ENCODE results near the gene GPR85.

The GPR85 gene

GRCh38 chr7:113113912-113114311 lies 27.3 kb upstream of the GPR85 start:
- DNase-seq = peak; percentile 67
- Histone ChIP-seq H3K27me3 (replicated peaks; ENCODE audit: insufficient read depth, low read length) (no peaks in the 10 kb centered on the region), H3F3A (ENCODE audit: insufficient read depth, low read length) (peaks cover 5% of the 10 kb centered on the region; the same call in 1 of the 2 replicates), H3K9ac (ENCODE audit: low read length) (no peak overlapping the region), H3K4me1 (ENCODE audit: low read length) (peaks cover 23% of the 10 kb centered on the region), H3K4me2 (ENCODE audit: low read depth, low read length) (no peak overlapping the region), H3K4me3 (ENCODE audit: low read length) (no peak overlapping the region), H3K36me3 (replicated peaks; ENCODE audit: insufficient read depth, low read length) (no peaks in the 10 kb centered on the region), H4K20me1 (ENCODE audit: insufficient read depth, low read length) (no peaks in the 10 kb centered on the region), H3K9me2 (replicated peaks; ENCODE audit: insufficient read depth, low read length) (no peaks in the 10 kb centered on the region), H3K9me3 (replicated peaks; ENCODE audit: insufficient read depth, low read length) (no peaks in the 10 kb centered on the region), H2AFZ (ENCODE audit: low read length) (no peak overlapping the region), H3K79me2 (ENCODE audit: low read length) (0 out of 2 replicates have a peak, but pooled peaks cover 4% of the 10 kb centered on the region), H3K27ac (ENCODE audit: low read length) (no peak overlapping the region)
- TF ChIP-seq CTCF (IDR thresholded peaks at IDR 0.05; ENCODE audit: low read length) (peak; percentile 79), EZH2 (optimal IDR thresholded peaks at IDR 0.05; ENCODE audit: low read depth, low read length) (no peak)

- H3K36me3 ChIP-seq (replicated peaks; ENCODE audit: insufficient read depth, low read length) = no peaks in the 10 kb centered on the region
- H3K9me2 ChIP-seq (replicated peaks; ENCODE audit: insufficient read depth, low read length) = no peaks in the 10 kb centered on the region
- H2AFZ ChIP-seq (ENCODE audit: low read length) = no peak overlapping the region
- H3K79me2 ChIP-seq (ENCODE audit: low read length) = no peaks in the 10 kb centered on the region
- no peak for TF ChIP-seq EZH2 (optimal IDR thresholded peaks at IDR 0.05; ENCODE audit: low read depth, low read length)
- TF ChIP-seq EZH2phosphoT487 (IDR thresholded peaks at IDR 0.05; ENCODE audit: low read length) = no peak
- no peak for TF ChIP-seq CTCF (IDR thresholded peaks at IDR 0.05; ENCODE audit: low read length)
- H3K27ac ChIP-seq (ENCODE audit: low read length) = no peak overlapping the region
- no peak overlapping the region for H3K4me3 ChIP-seq (ENCODE audit: low read length)
- DNase-seq = no peak
- no peaks in the 10 kb centered on the region for H3K27me3 ChIP-seq (replicated peaks; ENCODE audit: insufficient read depth, low read length)
- no peak overlapping the region for H3K9ac ChIP-seq (ENCODE audit: low read length)
- H4K20me1 ChIP-seq (ENCODE audit: insufficient read depth, low read length) = no peaks in the 10 kb centered on the region
- peaks cover 15% of the 10 kb centered on the region for H3K4me1 ChIP-seq (ENCODE audit: low read length)
- no peaks in the 10 kb centered on the region for H3K9me3 ChIP-seq (replicated peaks; ENCODE audit: insufficient read depth, low read length)
- peaks cover 5% of the 10 kb centered on the region; the same call in 1 of the 2 replicates for H3F3A ChIP-seq (ENCODE audit: insufficient read depth, low read length)
- H3K4me2 ChIP-seq (ENCODE audit: low read depth, low read length) = no peak overlapping the region
Measured at GRCh38 chr7:113109718-113110117, 23.1 kb upstream of the GPR85 start.

GRCh38 chr7:113100121-113100603 lies 13.5 kb upstream of the GPR85 start:
- Histone ChIP-seq H3K4me3 (ENCODE audit: low read length) (no peak overlapping the region), H3K4me2 (ENCODE audit: low read depth, low read length) (no peak overlapping the region), H3K9me2 (replicated peaks; ENCODE audit: insufficient read depth, low read length) (no peaks in the 10 kb centered on the region), H3F3A (ENCODE audit: insufficient read depth, low read length) (no peaks in the 10 kb centered on the region), H3K9me3 (replicated peaks; ENCODE audit: insufficient read depth, low read length) (no peaks in the 10 kb centered on the region), H3K36me3 (replicated peaks; ENCODE audit: insufficient read depth, low read length) (no peaks in the 10 kb centered on the region), H4K20me1 (ENCODE audit: insufficient read depth, low read length) (no peaks in the 10 kb centered on the region), H3K27me3 (replicated peaks; ENCODE audit: insufficient read depth, low read length) (no peaks in the 10 kb centered on the region), H2AFZ (ENCODE audit: low read length) (no peak overlapping the region), H3K4me1 (ENCODE audit: low read length) (no peaks in the 10 kb centered on the region), H3K9ac (ENCODE audit: low read length) (no peak overlapping the region), H3K79me2 (ENCODE audit: low read length) (no peaks in the 10 kb centered on the region), H3K27ac (ENCODE audit: low read length) (no peak overlapping the region)
- TF ChIP-seq EZH2phosphoT487 (IDR thresholded peaks at IDR 0.05; ENCODE audit: low read length) (no peak), CTCF (IDR thresholded peaks at IDR 0.05; ENCODE audit: low read length) (no peak), EZH2 (optimal IDR thresholded peaks at IDR 0.05; ENCODE audit: low read depth, low read length) (no peak)
- DNase-seq = no peak

All from MM.1S (cell line).